GM19467 (cell line): ENCODE results near the gene OR10A4.
"Not testable (repeated sequence)": the region's sequence is repeated elsewhere in the genome, so short reads cannot be mapped to it uniquely, and the experiment has no call there.

Experiments used
- ATAC-seq: cut with Tn5 transposase; IDR thresholded peaks from one replicate; pipeline ENCODE4 v1.9.1; 2021; ENCODE audit warnings: mild to moderate bottlenecking, moderate library complexity; ENCODE audit not compliant: unreplicated experiment

Gene OR10A4

GRCh38 chr11:6876325-6876724 is at the start of gene OR10A4:
OR10A4 (plus strand) TSS chr11:6876625; CDS start chr11:6876648, 23 bp downstream.
- no peak for ATAC-seq

- ATAC-seq = no peak
Measured at GRCh38 chr11:6828103-6828502, 48.3 kb upstream of the OR10A4 start.

- no peak for ATAC-seq
Measured at GRCh38 chr11:6833356-6833755, 43.1 kb upstream of the OR10A4 start.

GRCh38 chr11:6834021-6834420 is 42.4 kb upstream of the OR10A4 start:
- ATAC-seq = no peak

GRCh38 chr11:6841694-6842093 is 34.7 kb upstream of the OR10A4 start:
- no peak for ATAC-seq

GRCh38 chr11:6843670-6844069 is 32.8 kb upstream of the OR10A4 start:
- ATAC-seq = no peak

- ATAC-seq = no peak
Measured at GRCh38 chr11:6844356-6844755, 32.1 kb upstream of the OR10A4 start.

GRCh38 chr11:6845383-6845782 is 31.0 kb upstream of the OR10A4 start, which contains the start of gene OR10A5:
OR10A5 (plus strand) TSS chr11:6845683; CDS start chr11:6845683, 0 bp downstream.
- ATAC-seq = no peak

GRCh38 chr11:6850526-6850925 is 25.9 kb upstream of the OR10A4 start:
- ATAC-seq = no peak

GRCh38 chr11:6854801-6855200 is 21.6 kb upstream of the OR10A4 start:
- not testable (repeated sequence) for ATAC-seq

- ATAC-seq = no peak
Measured at GRCh38 chr11:6855971-6856541, 20.4 kb upstream of the OR10A4 start.

GRCh38 chr11:6856871-6857270 is 19.6 kb upstream of the OR10A4 start:
- ATAC-seq = no peak

GRCh38 chr11:6862961-6863360 is 13.5 kb upstream of the OR10A4 start, which contains the start of gene OR10A2:
OR10A2 (plus strand) TSS chr11:6863057; CDS start chr11:6869755, 6,698 bp downstream.
- ATAC-seq = no peak

GRCh38 chr11:6864438-6864837 is 12.0 kb upstream of the OR10A4 start:
- ATAC-seq = no peak

GRCh38 chr11:6871278-6871677 is 5.1 kb upstream of the OR10A4 start:
- no peak for ATAC-seq

- ATAC-seq = no peak
Measured at GRCh38 chr11:6875761-6876160, 664 bp upstream of the OR10A4 start.

GRCh38 chr11:6876914-6877313 is 489 bp downstream of the OR10A4 start:
- ATAC-seq = no peak

- ATAC-seq = no peak
Measured at GRCh38 chr11:6882751-6883150, 6.3 kb downstream of the OR10A4 start.

GRCh38 chr11:6887711-6888110 is 11.3 kb downstream of the OR10A4 start:
- not testable (repeated sequence) for ATAC-seq

- no peak for ATAC-seq
Measured at GRCh38 chr11:6888830-6889229, 12.4 kb downstream of the OR10A4 start.

- ATAC-seq = no peak
Measured at GRCh38 chr11:6889835-6890234, 13.4 kb downstream of the OR10A4 start.

- ATAC-seq = no peak
Measured at GRCh38 chr11:6892400-6892799, 16.0 kb downstream of the OR10A4 start, which contains the start of gene OR2D2. OR2D2 (minus strand) TSS chr11:6892500; CDS start chr11:6892500, 0 bp downstream.

- ATAC-seq = no peak
Measured at GRCh38 chr11:6894097-6894496, 17.7 kb downstream of the OR10A4 start.
